Vagina (tissue), 2 donors: ENCODE data around the gene CUX1. TPM values are rescaled to one million over a fixed set of nuclear protein-coding genes. Genes with fewer than 3 reads are reported as not detected.

Experiments
- DNase-seq, 2 donors: peaks; one replicate each; pipeline ENCODE4 v3.0.0-alpha.2; 2017; ENCODE audit errors: extremely low spot score in 2 of 2
- H3K27ac ChIP-seq: fragments of 200-600 bp; sonication (generic); one replicate; pipeline ENCODE4 v1.5.1; 2019
- H3K27me3 ChIP-seq: fragments of 200-600 bp; sonication (generic); one replicate; pipeline ENCODE4 v1.5.1; 2019
- H3K36me3 ChIP-seq, 2 donors: fragments of 200-600 bp; sonication (generic); one replicate each; pipeline ENCODE4 v1.5.1; 2017 to 2019
- H3K4me1 ChIP-seq: fragments of 200-600 bp; sonication (generic); one replicate; pipeline ENCODE4 v1.5.1; 2019
- H3K4me3 ChIP-seq, 2 donors: fragments of 200-600 bp; sonication (generic); 1 replicate in 1 of 2; 2 replicates in 1 of 2; pipeline ENCODE4 v1.5.1; 2016 to 2019
- H3K9me3 ChIP-seq: fragments of 200-600 bp; sonication (generic); one replicate; pipeline ENCODE4 v1.5.1; 2019
- CTCF ChIP-seq, 3 experiments: fragments of 450-650 bp in 2 of 3; fragments of 200-600 bp in 1 of 3; sonication (generic) in 1 of 3; IDR thresholded peaks; one replicate each; pipeline ENCODE4 v1.5.1; 2017 to 2019; ENCODE audit warnings: antibody characterized with exemption in 3 of 3, mild to moderate bottlenecking in 2 of 3, moderate library complexity in 2 of 3
- POLR2A ChIP-seq, 2 donors: fragments of 450-650 bp; IDR thresholded peaks; one replicate each; pipeline ENCODE4 v1.6.1; 2017; ENCODE audit warnings: antibody characterized with exemption in 2 of 2, mild to moderate bottlenecking in 2 of 2, moderate library complexity in 2 of 2
- POLR2AphosphoS5 ChIP-seq, 2 donors: sonication (generic); formaldehyde crosslinking; IDR thresholded peaks; one replicate each; pipeline ENCODE4 v1.9.0; 2017; ENCODE audit warnings: antibody characterized with exemption in 2 of 2, mild to moderate bottlenecking in 2 of 2, low read depth in 1 of 2; ENCODE audit not compliant: insufficient read depth in 1 of 2
- intact Hi-C: fragments of 100-400 bp; cut with DNase I; formaldehyde crosslinking; loops from one replicate; pipeline ENCODE4 v1.15.1; 2023
- total RNA-seq: library from RNA; depleted of rRNA; stranded (reverse); fragments of >200 nt; gene quantifications from one replicate; pipeline ENCODE4 v1.2.3, GENCODE V29; 2016

Gene CUX1
- total RNA-seq, 1 donor from 2014 or later = 65.3 TPM

- Histone ChIP-seq H3K36me3 (peaks cover 0 to 21% of the 10 kb centered on the region in 2 donors), H3K4me1 (no peaks in the 10 kb centered on the region), H3K9me3 (no peaks in the 10 kb centered on the region), H3K4me3 (no peak overlapping the region), H3K27me3 (no peaks in the 10 kb centered on the region), H3K27ac (no peak overlapping the region)
- intact Hi-C loops = no loop called here
- DNase-seq = no peak
- TF ChIP-seq POLR2A (IDR thresholded peaks at IDR 0.05) (no peak), POLR2AphosphoS5 (IDR thresholded peaks at IDR 0.05; ENCODE audit: insufficient read depth in 1 of 2, low read depth in 1 of 2) (no peak), CTCF (IDR thresholded peaks at IDR 0.05) (no peak)
These were observed 293.9 kb downstream of the CUX1 start for GRCh38 chr7:102111061-102112041.

GRCh38 chr7:102115181-102115580 is 297.8 kb downstream of the CUX1 start:
- peaks cover 0 to 23% of the 10 kb centered on the region in 2 donors for H3K36me3 ChIP-seq
- no peaks in the 10 kb centered on the region for H3K27me3 ChIP-seq
- intact Hi-C loops = no loop called here
- TF ChIP-seq POLR2A (IDR thresholded peaks at IDR 0.05) = no peak
- no peak overlapping the region for H3K27ac ChIP-seq
- no peaks in the 10 kb centered on the region for H3K9me3 ChIP-seq
- no peak for DNase-seq
- H3K4me1 ChIP-seq = no peaks in the 10 kb centered on the region
- H3K4me3 ChIP-seq = no peak overlapping the region

- no peak for TF ChIP-seq POLR2A (IDR thresholded peaks at IDR 0.05)
- no peak for TF ChIP-seq CTCF (IDR thresholded peaks at IDR 0.05)
- TF ChIP-seq POLR2AphosphoS5 (IDR thresholded peaks at IDR 0.05; ENCODE audit: insufficient read depth in 1 of 2, low read depth in 1 of 2) = no peak
- Histone ChIP-seq H3K27me3 (no peaks in the 10 kb centered on the region), H3K27ac (no peak overlapping the region), H3K9me3 (no peaks in the 10 kb centered on the region), H3K4me1 (no peaks in the 10 kb centered on the region), H3K36me3 (peaks cover 0 to 23% of the 10 kb centered on the region in 2 donors), H3K4me3 (no peak overlapping the region)
- no peak for DNase-seq
- intact Hi-C loops = no loop called here
These were observed 298.5 kb downstream of the CUX1 start for GRCh38 chr7:102115931-102116330.

GRCh38 chr7:102117743-102118142 is 300.3 kb downstream of the CUX1 start:
- no peak overlapping the region for H3K27ac ChIP-seq
- no peak for TF ChIP-seq POLR2A (IDR thresholded peaks at IDR 0.05)
- TF ChIP-seq POLR2AphosphoS5 (IDR thresholded peaks at IDR 0.05; ENCODE audit: insufficient read depth in 1 of 2, low read depth in 1 of 2) = no peak
- TF ChIP-seq CTCF (IDR thresholded peaks at IDR 0.05) = no peak
- no peaks in the 10 kb centered on the region for H3K27me3 ChIP-seq
- no peak for DNase-seq
- H3K9me3 ChIP-seq = no peaks in the 10 kb centered on the region
- H3K36me3 ChIP-seq = peaks cover 0 to 23% of the 10 kb centered on the region in 2 donors
- no peaks in the 10 kb centered on the region for H3K4me1 ChIP-seq
- H3K4me3 ChIP-seq = no peak overlapping the region
- intact Hi-C loops = no loop called here

GRCh38 chr7:102119213-102119651 is 301.8 kb downstream of the CUX1 start:
- H3K27ac ChIP-seq = no peak overlapping the region
- intact Hi-C loops = no loop called here
- no peak for TF ChIP-seq POLR2AphosphoS5 (IDR thresholded peaks at IDR 0.05; ENCODE audit: insufficient read depth in 1 of 2, low read depth in 1 of 2)
- no peak for TF ChIP-seq CTCF (IDR thresholded peaks at IDR 0.05)
- TF ChIP-seq POLR2A (IDR thresholded peaks at IDR 0.05) = no peak
- H3K27me3 ChIP-seq = no peaks in the 10 kb centered on the region
- no peak overlapping the region for H3K4me3 ChIP-seq
- no peaks in the 10 kb centered on the region for H3K4me1 ChIP-seq
- no peaks in the 10 kb centered on the region for H3K9me3 ChIP-seq
- peaks cover 0 to 16% of the 10 kb centered on the region in 2 donors for H3K36me3 ChIP-seq
- DNase-seq = no peak
